Neural progenitor cell (in vitro differentiated cells): ENCODE data around the gene BRD4. TPM values are rescaled to one million over a fixed set of nuclear protein-coding genes. Genes with fewer than 3 reads are reported as not detected.

ENCODE experiments used
- DNase-seq: peaks from one replicate; pipeline ENCODE4 v3.0.0-alpha.2; 2016; ENCODE audit warnings: low spot score
- H2AFZ ChIP-seq: fragments of 200-600 bp; sonication (generic); replicated peaks from 2 replicates; pipeline ENCODE4 v1.6.1; 2016; ENCODE audit warnings: antibody characterized with exemption
- H3F3A ChIP-seq: fragments of 200-600 bp; sonication (generic); 2 replicates; pipeline ENCODE4 v1.6.1; 2016; ENCODE audit warnings: antibody characterized with exemption, low read depth
- H3K27ac ChIP-seq: fragments of 200-600 bp; sonication (generic); 2 replicates; pipeline ENCODE4 v1.5.1; 2016; ENCODE audit warnings: mild to moderate bottlenecking
- H3K27me3 ChIP-seq: fragments of 200-600 bp; sonication (generic); 2 replicates; pipeline ENCODE4 v1.6.1; 2016; ENCODE audit warnings: mild to moderate bottlenecking, moderate library complexity
- H3K36me3 ChIP-seq: fragments of 200-600 bp; sonication (generic); 2 replicates; pipeline ENCODE4 v1.5.1; 2016
- H3K4me1 ChIP-seq: fragments of 200-600 bp; sonication (generic); 2 replicates; pipeline ENCODE4 v1.6.1; 2016; ENCODE audit warnings: mixed run types
- H3K4me2 ChIP-seq: fragments of 200-600 bp; sonication (generic); 2 replicates; pipeline ENCODE4 v1.6.1; 2016
- H3K4me3 ChIP-seq: fragments of 200-600 bp; sonication (generic); 2 replicates; pipeline ENCODE4 v1.5.1; 2016
- H3K79me2 ChIP-seq: fragments of 200-600 bp; sonication (generic); 2 replicates; pipeline ENCODE4 v1.6.1; 2016; ENCODE audit warnings: low read depth
- H3K9ac ChIP-seq: fragments of 200-600 bp; sonication (generic); 2 replicates; pipeline ENCODE4 v1.6.1; 2016
- H3K9me3 ChIP-seq: fragments of 200-600 bp; sonication (generic); 2 replicates; pipeline ENCODE4 v1.5.1; 2016; ENCODE audit warnings: low read depth
- H4K20me1 ChIP-seq: fragments of 200-600 bp; sonication (generic); 2 replicates; pipeline ENCODE4 v1.6.1; 2016; ENCODE audit warnings: low read depth
- H3K27ac Mint-ChIP-seq: 3 replicates; pipeline ENCODE4 v1.8.0; 2021; ENCODE audit warnings: mixed read lengths
- H3K27me3 Mint-ChIP-seq: 2 replicates; pipeline ENCODE4 v1.8.0; 2022; ENCODE audit warnings: low read depth, mild to moderate bottlenecking, inconsistent platforms, moderate library complexity, mixed read lengths; ENCODE audit not compliant: insufficient read depth
- H3K36me3 Mint-ChIP-seq: 3 replicates; pipeline ENCODE4 v1.8.0; 2021; ENCODE audit warnings: mixed read lengths
- H3K4me1 Mint-ChIP-seq: 3 replicates; pipeline ENCODE4 v1.8.0; 2021; ENCODE audit warnings: mixed read lengths
- H3K4me3 Mint-ChIP-seq: 3 replicates; pipeline ENCODE4 v1.8.0; 2021; ENCODE audit warnings: mild to moderate bottlenecking, moderate library complexity, mixed read lengths
- H3K9me3 Mint-ChIP-seq: 3 replicates; pipeline ENCODE4 v1.8.0; 2020; ENCODE audit warnings: mixed read lengths
- EZH2 ChIP-seq: fragments of 200-600 bp; sonication (generic); IDR thresholded peaks from 2 replicates; pipeline ENCODE4 v1.6.1; 2017; ENCODE audit warnings: antibody characterized with exemption, mild to moderate bottlenecking, moderate library complexity
- EZH2phosphoT487 ChIP-seq: fragments of 200-600 bp; sonication (generic); IDR thresholded peaks from 2 replicates; pipeline ENCODE4 v1.6.1; 2017; ENCODE audit warnings: antibody characterized with exemption
- total RNA-seq: library from RNA; depleted of rRNA; stranded (reverse); fragments of >200 nt; gene quantifications from 2 replicates; pipeline ENCODE4 v1.2.3, GENCODE V29; 2015; ENCODE audit warnings: low replicate concordance
- TF ChIP-seq, protein P1 (sequence below): fragments of 200-600 bp; sonication (generic); IDR thresholded peaks from 2 replicates; pipeline ENCODE4 v1.5.1; 2017; ENCODE audit warnings: antibody characterized with exemption, mild to moderate bottlenecking

The BRD4 gene
- total RNA-seq, 1 donor from 2014 or later, result 14.5 TPM

DNA sequence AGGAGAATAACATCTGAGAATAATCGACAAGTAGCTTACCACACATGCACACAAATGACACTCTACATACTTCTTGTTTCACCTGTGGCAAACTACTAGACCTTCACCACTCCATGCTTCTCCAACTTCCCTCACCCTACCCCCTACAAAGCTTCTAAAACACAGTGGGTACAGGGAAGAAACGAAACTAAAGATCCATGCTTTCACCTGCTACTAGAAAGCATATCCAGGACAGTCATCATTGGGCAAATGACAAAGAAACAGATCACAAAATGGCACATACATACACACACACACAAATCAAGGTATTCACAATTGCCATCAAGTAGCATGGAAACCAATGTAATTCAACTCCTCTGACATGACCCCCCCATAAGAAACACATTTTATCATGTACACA is 10.6 kb downstream of the BRD4 start:
- Mint-ChIP-seq H3K27ac (no peak overlapping the region), H3K9me3 (peaks cover 4% of the 10 kb centered on the region), H3K4me1 (peaks cover 48% of the 10 kb centered on the region), H3K36me3 (peaks cover 15% of the 10 kb centered on the region), H3K4me3 (no peak overlapping the region), H3K27me3 (peaks cover 5% of the 10 kb centered on the region)
- no peak overlapping the region for H3K27ac ChIP-seq
- H3K36me3 ChIP-seq, result no peaks in the 10 kb centered on the region
- no peaks in the 10 kb centered on the region for H3K9me3 ChIP-seq
- H3K4me3 ChIP-seq, result no peak overlapping the region
- H2AFZ ChIP-seq, result no peak overlapping the region
- H3K4me2 ChIP-seq, result no peak overlapping the region
- DNase-seq, result no peak
- no peaks in the 10 kb centered on the region for H3K27me3 ChIP-seq
- peaks cover 100% of the 10 kb centered on the region for H4K20me1 ChIP-seq
- H3K4me1 ChIP-seq, result peaks cover 18% of the 10 kb centered on the region
- H3F3A ChIP-seq, result peaks cover 7% of the 10 kb centered on the region
- no peak overlapping the region for H3K9ac ChIP-seq
- peaks cover 100% of the 10 kb centered on the region for H3K79me2 ChIP-seq
- TF ChIP-seq EZH2phosphoT487, result no peak
- TF ChIP-seq EZH2, result no peak
- TF ChIP-seq, protein P1, sequence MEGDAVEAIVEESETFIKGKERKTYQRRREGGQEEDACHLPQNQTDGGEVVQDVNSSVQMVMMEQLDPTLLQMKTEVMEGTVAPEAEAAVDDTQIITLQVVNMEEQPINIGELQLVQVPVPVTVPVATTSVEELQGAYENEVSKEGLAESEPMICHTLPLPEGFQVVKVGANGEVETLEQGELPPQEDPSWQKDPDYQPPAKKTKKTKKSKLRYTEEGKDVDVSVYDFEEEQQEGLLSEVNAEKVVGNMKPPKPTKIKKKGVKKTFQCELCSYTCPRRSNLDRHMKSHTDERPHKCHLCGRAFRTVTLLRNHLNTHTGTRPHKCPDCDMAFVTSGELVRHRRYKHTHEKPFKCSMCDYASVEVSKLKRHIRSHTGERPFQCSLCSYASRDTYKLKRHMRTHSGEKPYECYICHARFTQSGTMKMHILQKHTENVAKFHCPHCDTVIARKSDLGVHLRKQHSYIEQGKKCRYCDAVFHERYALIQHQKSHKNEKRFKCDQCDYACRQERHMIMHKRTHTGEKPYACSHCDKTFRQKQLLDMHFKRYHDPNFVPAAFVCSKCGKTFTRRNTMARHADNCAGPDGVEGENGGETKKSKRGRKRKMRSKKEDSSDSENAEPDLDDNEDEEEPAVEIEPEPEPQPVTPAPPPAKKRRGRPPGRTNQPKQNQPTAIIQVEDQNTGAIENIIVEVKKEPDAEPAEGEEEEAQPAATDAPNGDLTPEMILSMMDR, result no peak

GRCh38 chr19:15320116-15320515 is 12.2 kb downstream of the BRD4 start:
- Mint-ChIP-seq H3K4me1 (peaks cover 41% of the 10 kb centered on the region), H3K27me3 (peaks cover 5% of the 10 kb centered on the region), H3K36me3 (peaks cover 20% of the 10 kb centered on the region), H3K9me3 (peaks cover 8% of the 10 kb centered on the region), H3K27ac (no peak overlapping the region), H3K4me3 (no peak overlapping the region)
- DNase-seq, result no peak
- H3K9me3 ChIP-seq, result no peaks in the 10 kb centered on the region
- H3F3A ChIP-seq, result peaks cover 7% of the 10 kb centered on the region
- H3K27me3 ChIP-seq, result no peaks in the 10 kb centered on the region
- H3K27ac ChIP-seq, result no peak overlapping the region
- H3K9ac ChIP-seq, result no peak overlapping the region
- H3K4me1 ChIP-seq, result peaks cover 17% of the 10 kb centered on the region
- H4K20me1 ChIP-seq, result peaks cover 100% of the 10 kb centered on the region
- peaks cover 100% of the 10 kb centered on the region for H3K79me2 ChIP-seq
- TF ChIP-seq EZH2phosphoT487 (no peak), EZH2 (no peak)
- TF ChIP-seq, protein P1, result no peak
- no peak overlapping the region for H3K4me2 ChIP-seq
- H3K36me3 ChIP-seq, result no peaks in the 10 kb centered on the region
- H2AFZ ChIP-seq, result no peak overlapping the region
- no peak overlapping the region for H3K4me3 ChIP-seq

DNA sequence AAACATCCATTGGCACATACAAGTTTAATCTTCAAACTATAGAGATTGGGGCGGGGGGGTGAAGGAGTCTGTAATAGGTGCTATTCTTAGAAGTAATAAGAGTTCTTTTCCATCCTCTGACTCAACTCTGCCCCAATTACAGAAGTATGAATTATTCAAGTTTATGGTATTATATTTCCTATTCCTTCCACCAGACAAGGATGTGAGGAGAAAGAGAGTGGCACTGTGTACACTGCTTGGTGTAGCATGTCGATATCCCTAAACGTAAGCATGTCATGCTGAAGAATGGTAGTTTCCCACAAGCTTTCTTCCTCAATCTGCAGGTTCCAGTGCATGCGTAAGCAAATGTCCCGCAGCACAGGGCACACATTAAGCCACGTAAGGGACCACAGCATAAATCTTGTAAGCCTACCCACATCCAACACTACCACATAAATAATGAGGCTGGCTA is 14.1 kb downstream of the BRD4 start:
- Histone ChIP-seq H3K36me3 (no peaks in the 10 kb centered on the region), H3K79me2 (peaks cover 100% of the 10 kb centered on the region), H3K27me3 (no peaks in the 10 kb centered on the region), H2AFZ (no peak overlapping the region), H4K20me1 (peaks cover 100% of the 10 kb centered on the region), H3K9me3 (no peaks in the 10 kb centered on the region), H3F3A (no peaks in the 10 kb centered on the region), H3K27ac (no peak overlapping the region), H3K4me3 (no peak overlapping the region), H3K4me2 (no peak overlapping the region), H3K9ac (no peak overlapping the region), H3K4me1 (peaks cover 18% of the 10 kb centered on the region)
- Mint-ChIP-seq H3K4me3 (no peak overlapping the region), H3K27me3 (peaks cover 3% of the 10 kb centered on the region), H3K4me1 (peaks cover 27% of the 10 kb centered on the region), H3K27ac (no peak overlapping the region), H3K9me3 (peaks cover 13% of the 10 kb centered on the region), H3K36me3 (peaks cover 26% of the 10 kb centered on the region)
- no peak for DNase-seq
- TF ChIP-seq EZH2, result no peak

- Histone ChIP-seq H2AFZ (no peak overlapping the region), H3K4me1 (peaks cover 18% of the 10 kb centered on the region), H3K9me3 (no peaks in the 10 kb centered on the region), H3K4me2 (no peak overlapping the region), H3F3A (no peaks in the 10 kb centered on the region), H3K27me3 (no peaks in the 10 kb centered on the region), H3K9ac (no peak overlapping the region), H3K36me3 (no peaks in the 10 kb centered on the region), H3K79me2 (peaks cover 100% of the 10 kb centered on the region), H3K4me3 (no peak overlapping the region), H3K27ac (no peak overlapping the region), H4K20me1 (peaks cover 100% of the 10 kb centered on the region)
- peaks cover 11% of the 10 kb centered on the region for H3K9me3 Mint-ChIP-seq
- peaks cover 3% of the 10 kb centered on the region for H3K27me3 Mint-ChIP-seq
- no peak for DNase-seq
- H3K4me3 Mint-ChIP-seq, result no peak overlapping the region
- H3K36me3 Mint-ChIP-seq, result peaks cover 24% of the 10 kb centered on the region
- no peak overlapping the region for H3K27ac Mint-ChIP-seq
- TF ChIP-seq EZH2phosphoT487 (no peak), EZH2 (no peak)
- TF ChIP-seq, protein P1, result no peak
- peaks cover 25% of the 10 kb centered on the region for H3K4me1 Mint-ChIP-seq
Observed at GRCh38 chr19:15317392-15318071, 14.8 kb downstream of the BRD4 start.
